OCI-LY7 (cell line): Measurements from ENCODE around the gene NAA16. TPM values are rescaled to one million over a fixed set of nuclear protein-coding genes. Genes with fewer than 3 reads are reported as not detected.

Experiments
- BruUV-seq: library from RNA; stranded (reverse); fragments of 400-500 nt; replicated peaks from 2 replicates; lab custom pipeline; 2021; lab: Mats Ljungman, UMichigan
- CTCF ChIA-PET: fragments of 300-600 bp; sonication (Branson Sonifier 250); formaldehyde crosslinking; loops from one replicate; lab custom pipeline; 2022; ENCODE audit warnings: antibody characterized with exemption; ENCODE audit not compliant: unreplicated experiment; lab: Charles Lee
- POLR2A ChIA-PET: fragments of 300-600 bp; sonication (Branson Sonifier 250); formaldehyde crosslinking; loops from one replicate; lab custom pipeline; 2022; ENCODE audit warnings: antibody characterized with exemption; lab: Charles Lee
- DNase-seq: peaks from one replicate; pipeline ENCODE4 v3.0.0-alpha.2; 2015; ENCODE audit warnings: low spot score
- H2AFZ ChIP-seq: fragments of 200-600 bp; sonication (generic), shearing (Covaris generic); 2 replicates; pipeline ENCODE4 v1.6.1; 2014; ENCODE audit warnings: mild to moderate bottlenecking, antibody characterized with exemption, low read length, moderate library complexity
- H3K27ac ChIP-seq: fragments of 200-600 bp; sonication (generic); 2 replicates; pipeline ENCODE4 v1.5.1; 2014; ENCODE audit warnings: mixed run types, low read depth, mild to moderate bottlenecking, moderate library complexity, low read length, inconsistent platforms; ENCODE audit not compliant: poor library complexity, severe bottlenecking
- H3K36me3 ChIP-seq: fragments of 200-600 bp; sonication (generic); 2 replicates; pipeline ENCODE4 v1.6.1; 2014; ENCODE audit warnings: mild to moderate bottlenecking, antibody characterized with exemption, low read length, moderate library complexity, mixed read lengths; ENCODE audit not compliant: insufficient read depth
- H3K4me1 ChIP-seq: fragments of 200-600 bp; sonication (generic); 2 replicates; pipeline ENCODE4 v1.5.1; 2014; ENCODE audit warnings: mild to moderate bottlenecking, low read length; ENCODE audit not compliant: insufficient read depth, poor library complexity, severe bottlenecking
- H3K4me2 ChIP-seq: fragments of 200-600 bp; sonication (generic); 2 replicates; pipeline ENCODE4 v1.6.1; 2014; ENCODE audit warnings: mild to moderate bottlenecking, low read length
- H3K4me3 ChIP-seq: fragments of 200-600 bp; sonication (generic); 2 replicates; pipeline ENCODE4 v1.5.1; 2014; ENCODE audit warnings: mild to moderate bottlenecking, low read depth, low read length; ENCODE audit not compliant: poor library complexity, severe bottlenecking
- H3K79me2 ChIP-seq: fragments of 200-600 bp; sonication (generic); 2 replicates; pipeline ENCODE4 v1.6.1; 2016; ENCODE audit warnings: low read depth, mild to moderate bottlenecking, low read length, moderate library complexity, mixed read lengths; ENCODE audit not compliant: insufficient read depth
- H3K9me2 ChIP-seq: fragments of 200-600 bp; sonication (generic); 2 replicates; pipeline ENCODE4 v1.6.1; 2016; ENCODE audit warnings: mild to moderate bottlenecking, low read length, mixed read lengths; ENCODE audit not compliant: insufficient read depth
- H3K9me3 ChIP-seq: fragments of 200-600 bp; sonication (generic); 2 replicates; pipeline ENCODE4 v1.6.1; 2014; ENCODE audit warnings: mild to moderate bottlenecking, mixed run types, low read length, mixed read lengths
- H4K20me1 ChIP-seq: fragments of 200-600 bp; sonication (generic); 2 replicates; pipeline ENCODE4 v1.6.1; 2014; ENCODE audit warnings: mild to moderate bottlenecking, antibody characterized with exemption, low read length, moderate library complexity, mixed read lengths; ENCODE audit not compliant: insufficient read depth
- EZH2phosphoT487 ChIP-seq: fragments of 200-600 bp; sonication (generic); IDR thresholded peaks from 2 replicates; pipeline ENCODE4 v1.6.1; 2018; ENCODE audit warnings: low read depth, borderline replicate concordance, mild to moderate bottlenecking, mixed run types, antibody characterized with exemption, low read length, moderate library complexity, mixed read lengths
- intact Hi-C: fragments of 100-400 bp; cut with micrococcal nuclease; formaldehyde crosslinking; loops from one replicate; pipeline ENCODE4 v1.10.0; 2022; ENCODE audit not compliant: unreplicated experiment
- total RNA-seq, 2 experiments: library from RNA; depleted of rRNA in 1 of 2; stranded (reverse); fragments of >200 nt in 1 of 2; shearing (Covaris generic) in 1 of 2; gene quantifications; 2 replicates each; pipeline ENCODE4 v1.2.3, GENCODE V29; 2014 to 2022
- TF ChIP-seq, protein P1 (sequence below): fragments of 200-600 bp; sonication (generic); conservative IDR thresholded peaks from 2 replicates; pipeline ENCODE4 v1.5.1; 2014; ENCODE audit warnings: mild to moderate bottlenecking, antibody characterized with exemption, low read length, moderate library complexity, mixed read lengths

The NAA16 gene
- total RNA-seq, 2 experiments from 2014 or later: 22.4 to 45.9 TPM

DNA sequence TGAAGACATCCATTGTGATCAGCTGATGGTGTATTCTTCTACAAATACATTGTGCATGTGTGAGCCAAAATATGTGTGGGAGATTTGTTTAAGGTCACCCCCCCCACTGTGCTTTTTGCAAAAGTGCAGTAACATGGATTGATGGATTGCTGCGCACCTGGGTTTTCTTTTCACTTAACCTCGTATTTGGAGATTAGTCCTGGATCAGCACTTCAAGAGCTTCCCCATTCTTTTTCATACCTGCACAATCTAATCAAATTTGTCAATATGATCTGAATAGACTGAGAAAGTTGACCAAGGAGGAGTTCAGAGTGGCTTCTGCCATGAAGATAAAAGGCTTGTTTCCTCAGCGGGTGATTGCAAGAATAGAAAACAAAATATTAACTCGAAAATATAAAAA is 23.7 kb downstream of the NAA16 start:
- no peaks in the 10 kb centered on the region for H3K9me3 ChIP-seq
- intact Hi-C loops: loop anchor here (10.0 kb wide), 1 partner anchor 60 kb away; no protein-coding TSS in a partner anchor
- H3K4me2 ChIP-seq: no peak overlapping the region
- no peaks in the 10 kb centered on the region for H3K4me1 ChIP-seq
- ChIA-PET POLR2A (no interaction called here), CTCF (no interaction called here)
- no peaks in the 10 kb centered on the region for H3K79me2 ChIP-seq
- peaks cover 92% of the 10 kb centered on the region for H3K36me3 ChIP-seq
- DNase-seq: no peak
- no TSS peak for BruUV-seq
- H3K9me2 ChIP-seq: no peaks in the 10 kb centered on the region
- no peak overlapping the region for H3K27ac ChIP-seq
- H3K4me3 ChIP-seq: no peak overlapping the region
- no peaks in the 10 kb centered on the region for H4K20me1 ChIP-seq
- no peak overlapping the region for H2AFZ ChIP-seq
- TF ChIP-seq EZH2phosphoT487: no peak
- TF ChIP-seq, protein P1, sequence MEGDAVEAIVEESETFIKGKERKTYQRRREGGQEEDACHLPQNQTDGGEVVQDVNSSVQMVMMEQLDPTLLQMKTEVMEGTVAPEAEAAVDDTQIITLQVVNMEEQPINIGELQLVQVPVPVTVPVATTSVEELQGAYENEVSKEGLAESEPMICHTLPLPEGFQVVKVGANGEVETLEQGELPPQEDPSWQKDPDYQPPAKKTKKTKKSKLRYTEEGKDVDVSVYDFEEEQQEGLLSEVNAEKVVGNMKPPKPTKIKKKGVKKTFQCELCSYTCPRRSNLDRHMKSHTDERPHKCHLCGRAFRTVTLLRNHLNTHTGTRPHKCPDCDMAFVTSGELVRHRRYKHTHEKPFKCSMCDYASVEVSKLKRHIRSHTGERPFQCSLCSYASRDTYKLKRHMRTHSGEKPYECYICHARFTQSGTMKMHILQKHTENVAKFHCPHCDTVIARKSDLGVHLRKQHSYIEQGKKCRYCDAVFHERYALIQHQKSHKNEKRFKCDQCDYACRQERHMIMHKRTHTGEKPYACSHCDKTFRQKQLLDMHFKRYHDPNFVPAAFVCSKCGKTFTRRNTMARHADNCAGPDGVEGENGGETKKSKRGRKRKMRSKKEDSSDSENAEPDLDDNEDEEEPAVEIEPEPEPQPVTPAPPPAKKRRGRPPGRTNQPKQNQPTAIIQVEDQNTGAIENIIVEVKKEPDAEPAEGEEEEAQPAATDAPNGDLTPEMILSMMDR: no peak

DNA sequence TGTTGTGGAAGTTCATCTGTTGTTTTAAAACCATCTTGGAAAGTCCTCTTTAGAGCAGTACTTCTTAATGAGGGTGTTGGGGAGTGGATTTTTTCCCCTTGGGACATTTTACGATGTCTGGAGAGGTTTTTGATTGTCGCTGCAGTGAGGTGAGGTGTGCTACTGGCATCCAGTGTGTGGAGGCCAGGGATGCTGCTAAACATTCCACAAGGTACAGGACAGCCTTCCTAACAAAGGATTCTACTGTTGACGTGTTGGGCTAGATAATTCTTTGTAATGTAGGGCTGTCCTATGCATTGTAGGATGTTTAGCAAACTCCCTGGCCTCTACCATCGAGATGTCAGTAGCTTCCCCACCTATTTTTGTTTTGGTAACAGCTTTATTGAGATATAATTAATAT is 33.3 kb downstream of the NAA16 start:
- peaks cover 81% of the 10 kb centered on the region for H3K36me3 ChIP-seq
- POLR2A ChIA-PET: interaction anchor here (0.6 to 0.7 kb wide), 2 partner anchors 14 to 35 kb away, joined by 3 to 9 read pairs; no protein-coding TSS in a partner anchor
- no peaks in the 10 kb centered on the region for H4K20me1 ChIP-seq
- intact Hi-C loops: no loop called here
- H2AFZ ChIP-seq: no peak overlapping the region
- TF ChIP-seq EZH2phosphoT487: no peak
- TF ChIP-seq, protein P1: no peak
- CTCF ChIA-PET: no interaction called here
- no peak overlapping the region for H3K4me2 ChIP-seq
- H3K9me2 ChIP-seq: no peaks in the 10 kb centered on the region
- DNase-seq: no peak
- H3K4me1 ChIP-seq: no peaks in the 10 kb centered on the region
- no TSS peak for BruUV-seq
- no peaks in the 10 kb centered on the region for H3K9me3 ChIP-seq
- no peak overlapping the region for H3K4me3 ChIP-seq
- H3K27ac ChIP-seq: no peak overlapping the region
- peaks cover 7% of the 10 kb centered on the region; the same call in 1 of the 2 replicates for H3K79me2 ChIP-seq

DNA sequence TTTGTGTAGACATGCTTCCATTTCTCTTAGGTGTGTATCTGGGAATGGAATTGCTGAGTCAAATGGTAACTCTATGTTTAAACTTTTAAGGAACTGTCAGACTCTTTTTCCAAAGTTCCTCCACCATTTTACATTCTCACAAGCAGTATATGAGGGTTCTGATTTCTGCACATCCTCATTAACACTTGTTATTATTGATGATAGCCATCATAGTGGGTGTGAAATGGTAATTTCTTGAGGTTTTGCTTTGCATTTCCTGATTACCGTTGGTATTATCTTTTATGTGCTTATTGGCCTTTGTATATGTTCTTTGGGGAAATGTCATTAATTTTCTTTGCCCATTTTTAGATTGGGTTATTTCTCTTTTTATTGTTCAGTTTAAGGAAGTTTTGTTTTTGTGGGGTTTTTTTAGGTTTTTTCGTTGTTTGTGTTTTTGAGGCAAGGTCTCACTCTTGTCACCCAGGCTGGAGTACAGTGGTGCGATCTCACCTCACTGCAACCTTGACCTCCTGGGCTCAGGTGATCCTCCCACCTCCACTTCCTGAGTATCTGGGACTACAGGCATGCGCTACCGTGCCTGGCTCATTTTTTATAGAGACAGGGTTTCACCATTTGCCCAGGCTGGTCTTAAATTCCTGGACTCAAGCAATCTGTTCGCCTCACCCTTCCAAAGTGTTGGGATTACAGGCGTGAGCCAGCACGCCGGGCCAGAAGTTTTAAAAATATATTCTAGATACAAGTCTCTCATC is 34.3 kb downstream of the NAA16 start:
- intact Hi-C loops: no loop called here

More for the DNA sequence above, 34.3 kb downstream of the NAA16 start:
- Histone ChIP-seq H2AFZ (no peak overlapping the region), H3K4me2 (no peak overlapping the region), H4K20me1 (no peaks in the 10 kb centered on the region), H3K4me1 (no peaks in the 10 kb centered on the region), H3K27ac (no peak overlapping the region), H3K9me3 (no peaks in the 10 kb centered on the region), H3K36me3 (peaks cover 77% of the 10 kb centered on the region), H3K9me2 (no peaks in the 10 kb centered on the region), H3K79me2 (peaks cover 7% of the 10 kb centered on the region; the same call in 1 of the 2 replicates), H3K4me3 (no peak overlapping the region)
- TF ChIP-seq, protein P1: no peak
- TF ChIP-seq EZH2phosphoT487: no peak
- no TSS peak for BruUV-seq
- POLR2A ChIA-PET: interaction anchor here (0.6 kb wide), 1 partner anchor 34 kb away, joined by 9 read pairs; no protein-coding TSS in a partner anchor
- no peak for DNase-seq
- CTCF ChIA-PET: no interaction called here
